Parathyroid adenoma (tissue), 2 donors: ENCODE results near the gene PPIP5K1.
"Not testable (repeated sequence)": the region's sequence is repeated elsewhere in the genome, so short reads cannot be mapped to it uniquely, and the experiment has no call there.

Experiments used
- H2AFZ ChIP-seq: fragments of 300-600 bp; sonication (generic); one replicate; pipeline ENCODE4 v1.7.0; 2017; ENCODE audit warnings: antibody characterized with exemption, mild to moderate bottlenecking
- H3K27ac ChIP-seq: fragments of 300-600 bp; sonication (generic); one replicate; pipeline ENCODE4 v1.7.0; 2017
- H3K27me3 ChIP-seq: fragments of 300-600 bp; sonication (generic); one replicate; pipeline ENCODE4 v1.7.0; 2017; ENCODE audit warnings: low read length; ENCODE audit not compliant: control insufficient read depth, insufficient read depth
- H3K36me3 ChIP-seq: fragments of 300-600 bp; sonication (generic); one replicate; pipeline ENCODE4 v1.7.0; 2017; ENCODE audit warnings: low read length; ENCODE audit not compliant: control insufficient read depth, insufficient read depth
- H3K4me1 ChIP-seq: fragments of 300-600 bp; sonication (generic); one replicate; pipeline ENCODE4 v1.7.0; 2017; ENCODE audit warnings: control low read depth
- H3K4me2 ChIP-seq: fragments of 300-600 bp; sonication (generic); one replicate; pipeline ENCODE4 v1.7.0; 2017; ENCODE audit warnings: low read length
- H3K4me3 ChIP-seq: fragments of 300-600 bp; sonication (generic); one replicate; pipeline ENCODE4 v1.7.0; 2017; ENCODE audit warnings: low read depth, low read length
- H3K79me2 ChIP-seq: fragments of 300-600 bp; sonication (generic); one replicate; pipeline ENCODE4 v1.7.0; 2017; ENCODE audit warnings: control low read depth
- H3K9ac ChIP-seq: fragments of 300-600 bp; sonication (generic); one replicate; pipeline ENCODE4 v1.7.0; 2017; ENCODE audit warnings: mild to moderate bottlenecking
- H3K9me3 ChIP-seq: fragments of 300-600 bp; sonication (generic); one replicate; pipeline ENCODE4 v1.7.0; 2017; ENCODE audit warnings: low read length; ENCODE audit not compliant: control insufficient read depth
- CTCF ChIP-seq: fragments of 300-600 bp; sonication (generic); IDR thresholded peaks from one replicate; pipeline ENCODE4 v1.7.0; 2017; ENCODE audit warnings: antibody characterized with exemption, mild to moderate bottlenecking
- donor health status: primary hyperparathyroidism.

Gene PPIP5K1

GRCh38 chr15:43593328-43594190 is 3.6 kb upstream of the PPIP5K1 start, which contains the start of gene CKMT1B:
TSS of gene CKMT1B (plus strand) at chr15:43594027. CDS start at chr15:43594219, 192 bp downstream.
- not testable (repeated sequence) for H3K4me1 ChIP-seq, H3K27ac ChIP-seq, H3K9me3 ChIP-seq, H3K27me3 ChIP-seq, H3K4me3 ChIP-seq, H3K9ac ChIP-seq, H3K36me3 ChIP-seq, H3K79me2 ChIP-seq, H3K4me2 ChIP-seq, H2AFZ ChIP-seq

DNA sequence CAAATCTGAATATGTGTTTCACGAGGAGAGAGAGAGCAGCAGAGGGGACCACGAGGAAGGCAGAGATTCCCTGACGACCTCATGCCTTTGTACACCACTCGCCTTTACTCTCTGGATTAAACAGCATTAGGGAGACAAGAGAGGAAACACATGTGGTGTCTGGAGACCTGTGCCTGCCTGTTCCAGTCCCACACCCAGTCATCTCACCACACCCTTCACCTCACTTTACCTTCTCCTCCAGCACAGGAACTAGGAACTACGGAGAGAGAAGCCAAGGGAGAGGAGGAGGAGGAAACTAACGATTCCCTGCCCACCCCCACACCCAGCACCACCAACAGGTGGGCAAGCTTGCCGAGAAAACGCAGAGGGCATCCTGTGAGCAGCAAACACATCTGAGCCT is 2.8 kb upstream of the PPIP5K1 start:
- H3K4me2 ChIP-seq, H3K9me3 ChIP-seq, H3K27me3 ChIP-seq, H2AFZ ChIP-seq, H3K36me3 ChIP-seq, H3K27ac ChIP-seq, H3K9ac ChIP-seq, H3K4me1 ChIP-seq, H3K79me2 ChIP-seq, H3K4me3 ChIP-seq: not testable (repeated sequence)

GRCh38 chr15:43574607-43575006 is 15.4 kb downstream of the PPIP5K1 start:
- not testable (repeated sequence) for H3K4me3 ChIP-seq, H3K27me3 ChIP-seq, H3K9ac ChIP-seq, H3K9me3 ChIP-seq, H3K36me3 ChIP-seq, H3K4me2 ChIP-seq, H2AFZ ChIP-seq, H3K4me1 ChIP-seq, H3K27ac ChIP-seq, H3K79me2 ChIP-seq

DNA sequence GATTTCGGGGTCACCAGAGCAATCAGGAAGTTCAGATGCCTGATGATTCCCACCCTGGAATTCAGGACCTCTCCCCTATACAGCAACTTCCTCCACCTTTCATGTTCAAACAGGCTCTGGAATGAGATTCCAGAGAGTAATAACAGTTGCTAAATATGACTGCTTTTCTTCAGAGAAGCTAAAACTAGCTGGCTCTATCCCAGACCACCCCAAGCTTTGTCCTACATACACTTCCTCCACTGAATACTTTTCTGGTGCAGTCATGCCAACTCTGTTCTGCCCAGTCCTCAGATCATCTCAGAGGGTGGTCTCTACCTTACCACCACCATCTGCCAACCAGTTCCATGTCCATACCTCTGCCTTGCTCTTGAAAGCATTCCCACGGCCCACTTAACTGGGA is 23.4 kb downstream of the PPIP5K1 start:
- not testable (repeated sequence) for H3K9me3 ChIP-seq, H3K4me2 ChIP-seq, H3K27ac ChIP-seq, H2AFZ ChIP-seq, H3K79me2 ChIP-seq, H3K9ac ChIP-seq, H3K36me3 ChIP-seq, H3K27me3 ChIP-seq, H3K4me3 ChIP-seq, H3K4me1 ChIP-seq

DNA sequence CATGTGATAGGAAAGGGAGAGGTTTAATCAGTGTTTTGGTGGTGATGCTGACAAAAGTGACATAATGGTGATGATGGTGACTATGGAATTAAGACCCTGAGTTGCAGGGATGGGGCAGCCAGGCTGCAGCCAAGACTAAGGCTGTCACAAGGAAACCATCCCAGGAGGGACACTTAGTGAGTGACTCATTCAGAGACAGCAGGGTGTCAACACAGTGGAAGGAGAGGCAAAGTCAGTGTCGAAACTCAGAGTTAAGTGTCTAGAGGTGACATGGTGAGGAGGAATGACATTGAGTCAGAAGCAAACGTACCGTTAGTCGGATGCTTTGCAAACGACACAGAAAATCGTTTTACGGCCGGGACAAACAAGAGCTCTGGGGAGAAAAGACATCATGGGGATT is 26.2 kb downstream of the PPIP5K1 start:
- H3K27me3 ChIP-seq, H2AFZ ChIP-seq, H3K36me3 ChIP-seq, H3K9ac ChIP-seq, H3K4me1 ChIP-seq, H3K4me2 ChIP-seq, H3K4me3 ChIP-seq, H3K27ac ChIP-seq, H3K79me2 ChIP-seq, H3K9me3 ChIP-seq: not testable (repeated sequence)

DNA sequence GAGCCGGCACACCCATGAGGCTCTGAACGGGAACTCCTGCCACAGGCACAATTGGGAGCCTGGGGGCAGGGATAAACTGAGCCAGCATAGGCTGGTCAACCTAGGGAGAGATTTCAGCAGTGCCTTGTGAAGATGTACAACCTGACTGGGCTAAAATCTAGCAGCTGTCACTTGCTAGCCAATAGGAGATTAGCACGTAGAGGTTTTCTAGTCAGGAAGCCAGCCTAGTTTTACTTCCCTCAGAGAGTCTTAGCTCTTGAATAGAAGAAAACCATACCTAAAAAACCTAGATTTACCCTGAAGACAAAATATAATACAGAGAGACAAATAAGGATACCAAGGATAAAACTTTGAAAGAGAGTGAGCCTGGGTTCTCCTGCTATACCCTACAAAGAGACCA is 27.3 kb downstream of the PPIP5K1 start:
- H3K4me2 ChIP-seq, H3K27ac ChIP-seq, H3K4me3 ChIP-seq, H3K9me3 ChIP-seq, H3K9ac ChIP-seq, H2AFZ ChIP-seq, H3K27me3 ChIP-seq, H3K4me1 ChIP-seq, H3K79me2 ChIP-seq, H3K36me3 ChIP-seq: not testable (repeated sequence)

DNA sequence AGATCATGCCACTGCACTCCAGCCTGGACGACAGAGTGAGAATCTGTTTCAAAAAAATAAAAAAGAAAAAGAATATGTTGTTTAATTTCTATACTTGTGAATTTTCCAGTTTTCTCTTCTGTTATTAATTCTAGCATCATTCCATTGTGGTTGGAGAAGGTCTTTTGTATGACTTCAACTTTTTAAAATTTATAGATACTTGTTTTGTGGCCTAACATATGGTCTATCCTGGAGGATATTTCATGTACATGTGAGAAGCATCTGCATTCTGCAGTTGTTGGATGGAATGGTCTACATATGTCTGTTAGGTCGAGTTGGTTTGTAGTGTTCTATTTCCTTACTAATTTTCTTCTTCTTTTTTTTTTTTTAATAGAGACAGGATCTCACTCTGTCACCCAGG is 37.0 kb downstream of the PPIP5K1 start:
- H3K9me3 ChIP-seq, result no peaks in the 10 kb centered on the region
- no peaks in the 10 kb centered on the region for H3K36me3 ChIP-seq
- H3K4me2 ChIP-seq, result no peak overlapping the region
- H3K4me3 ChIP-seq, result no peak overlapping the region
- H3K9ac ChIP-seq, result no peak overlapping the region
- no peaks in the 10 kb centered on the region for H3K79me2 ChIP-seq
- H3K27me3 ChIP-seq, result no peaks in the 10 kb centered on the region
- no peak overlapping the region for H2AFZ ChIP-seq
- no peak for TF ChIP-seq CTCF
- H3K27ac ChIP-seq, result no peak overlapping the region
- no peaks in the 10 kb centered on the region for H3K4me1 ChIP-seq
